Mucosa of gallbladder (tissue), 1 donor: ENCODE measurements around the gene KRT82. TPM values are rescaled to one million over a fixed set of nuclear protein-coding genes. Genes with fewer than 3 reads are reported as not detected.

Experiments used
- DNase-seq: peaks from one replicate; pipeline ENCODE4 v3.0.0-alpha.2; 2020; ENCODE audit warnings: low spot score
- total RNA-seq: library from RNA; stranded (reverse); gene quantifications from one replicate; pipeline ENCODE4 v1.2.1, GENCODE V29; 2021
- donor health status: DM: no; HTN: no; CAD: no.

KRT82 gene
- total RNA-seq, 1 donor from 2014 or later = not detected

GRCh38 chr12:52344111-52344510, 62.0 kb downstream of the KRT82 start:
- no peak for DNase-seq

Other genes with a start within 250 kb of the KRT82 start
- gene KRT80, start 214.3 kb downstream of the KRT82 start, total RNA-seq = 15.5 TPM
- 335 TPM for gene KRT7, start 173.1 kb downstream of the KRT82 start, total RNA-seq
- gene KRT86, start 131.7 kb downstream of the KRT82 start, total RNA-seq = 1.1 TPM
- 0.55 TPM for gene KRT81, start 114.8 kb downstream of the KRT82 start, total RNA-seq
- gene KRT83, start 84.9 kb downstream of the KRT82 start, total RNA-seq = not detected
- gene KRT85, start 38.9 kb downstream of the KRT82 start, total RNA-seq = not detected
- gene KRT84, start 20.7 kb downstream of the KRT82 start, total RNA-seq = not detected
- not detected for gene KRT75, start 28.0 kb upstream of the KRT82 start, total RNA-seq
- gene KRT6B, start 45.8 kb upstream of the KRT82 start, total RNA-seq = not detected
- not detected for gene KRT6C, start 67.5 kb upstream of the KRT82 start, total RNA-seq
- not detected for gene KRT6A, start 86.9 kb upstream of the KRT82 start, total RNA-seq
- gene KRT5, start 114.1 kb upstream of the KRT82 start, total RNA-seq = not detected
- not detected for gene KRT71, start 146.8 kb upstream of the KRT82 start, total RNA-seq
- not detected for gene KRT74, start 167.5 kb upstream of the KRT82 start, total RNA-seq
- gene KRT72, start 195.1 kb upstream of the KRT82 start, total RNA-seq = not detected
- gene KRT73, start 212.2 kb upstream of the KRT82 start, total RNA-seq = not detected
- gene KRT2, start 245.9 kb upstream of the KRT82 start, total RNA-seq = not detected